Uterus (tissue), 2 donors: Measurements from ENCODE around the gene MGAT4A.

Experiments
- POLR2A ChIP-seq, 2 donors: fragments of 450-650 bp; IDR thresholded peaks; one replicate each; pipeline ENCODE4 v1.6.1; 2016; ENCODE audit warnings: antibody characterized with exemption in 2 of 2, mild to moderate bottlenecking in 1 of 2, moderate library complexity in 1 of 2
- TF ChIP-seq, protein P1 (sequence below), 4 experiments: fragments of 200-600 bp in 2 of 4; fragments of 450-650 bp in 2 of 4; sonication (generic) in 2 of 4; IDR thresholded peaks; one replicate each; pipeline ENCODE4 v1.5.1; 2016 to 2019; ENCODE audit warnings: antibody characterized with exemption in 4 of 4, mild to moderate bottlenecking in 2 of 4, moderate library complexity in 1 of 4

GRCh38 chr2:98605076-98605475, 125.9 kb downstream of the MGAT4A start:
- TF ChIP-seq, protein P1, sequence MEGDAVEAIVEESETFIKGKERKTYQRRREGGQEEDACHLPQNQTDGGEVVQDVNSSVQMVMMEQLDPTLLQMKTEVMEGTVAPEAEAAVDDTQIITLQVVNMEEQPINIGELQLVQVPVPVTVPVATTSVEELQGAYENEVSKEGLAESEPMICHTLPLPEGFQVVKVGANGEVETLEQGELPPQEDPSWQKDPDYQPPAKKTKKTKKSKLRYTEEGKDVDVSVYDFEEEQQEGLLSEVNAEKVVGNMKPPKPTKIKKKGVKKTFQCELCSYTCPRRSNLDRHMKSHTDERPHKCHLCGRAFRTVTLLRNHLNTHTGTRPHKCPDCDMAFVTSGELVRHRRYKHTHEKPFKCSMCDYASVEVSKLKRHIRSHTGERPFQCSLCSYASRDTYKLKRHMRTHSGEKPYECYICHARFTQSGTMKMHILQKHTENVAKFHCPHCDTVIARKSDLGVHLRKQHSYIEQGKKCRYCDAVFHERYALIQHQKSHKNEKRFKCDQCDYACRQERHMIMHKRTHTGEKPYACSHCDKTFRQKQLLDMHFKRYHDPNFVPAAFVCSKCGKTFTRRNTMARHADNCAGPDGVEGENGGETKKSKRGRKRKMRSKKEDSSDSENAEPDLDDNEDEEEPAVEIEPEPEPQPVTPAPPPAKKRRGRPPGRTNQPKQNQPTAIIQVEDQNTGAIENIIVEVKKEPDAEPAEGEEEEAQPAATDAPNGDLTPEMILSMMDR (IDR thresholded peaks at IDR 0.05): no peak
- no peak for TF ChIP-seq POLR2A (IDR thresholded peaks at IDR 0.05)
